Measurements from ENCODE around the gene KDM5B. TPM values are rescaled to one million over a fixed set of nuclear protein-coding genes. Genes with fewer than 3 reads are reported as not detected.

The KDM5B gene
- total RNA-seq, 1 donor = 124 TPM

DNA sequence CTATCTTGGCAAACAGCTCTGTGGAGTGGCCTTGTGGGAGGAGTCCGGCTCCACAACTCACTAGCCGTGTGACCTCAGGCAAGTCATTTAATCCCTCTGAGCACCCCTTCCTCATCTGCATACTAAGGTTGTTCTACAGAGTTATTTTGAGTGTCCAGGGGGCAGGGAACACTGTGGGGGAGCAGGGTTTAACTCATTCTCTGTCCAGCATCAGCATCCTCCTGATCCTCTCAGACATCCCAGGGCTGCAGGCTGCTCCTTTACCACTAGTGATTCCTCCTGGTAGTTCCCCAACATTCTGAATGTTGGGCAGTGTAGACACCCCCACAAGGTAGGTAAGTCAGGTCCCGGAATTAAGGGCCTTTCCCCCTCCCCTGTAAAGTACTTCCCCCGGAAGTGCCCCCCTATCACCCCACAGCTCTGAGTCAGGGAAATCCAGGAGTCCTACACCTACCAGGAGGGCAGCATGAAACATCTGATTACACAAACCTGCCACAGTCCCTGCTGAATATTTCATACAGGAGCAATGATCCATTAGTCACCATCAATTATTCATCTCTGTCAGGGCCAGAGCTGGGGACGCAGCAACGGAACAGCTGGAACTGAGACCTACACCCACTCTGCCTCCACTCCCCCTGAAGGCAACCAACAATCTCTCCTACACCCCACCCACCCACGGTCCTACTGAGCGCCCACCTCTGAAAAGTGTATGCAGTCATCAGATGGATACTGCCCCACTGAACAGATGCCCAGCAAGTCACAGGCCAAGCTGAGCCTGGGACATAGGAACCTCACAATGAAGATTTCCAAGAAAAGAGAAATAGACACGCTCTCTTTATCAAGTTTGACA is 118.5 kb downstream of the KDM5B start:
- Histone ChIP-seq H3K4me2 (ENCODE audit: insufficient read depth, low read length) (no peak overlapping the region), H3K36me3 (ENCODE audit: insufficient read depth, low read length) (no peaks in the 10 kb centered on the region), H3K9me3 (ENCODE audit: low read depth, low read length) (no peaks in the 10 kb centered on the region), H3K27ac (ENCODE audit: low read depth, low read length) (no peak overlapping the region), H3K27me3 (ENCODE audit: insufficient read depth, low read length) (peaks cover 25% of the 10 kb centered on the region), H3K79me2 (ENCODE audit: insufficient read depth, low read length) (no peaks in the 10 kb centered on the region), H3K4me1 (ENCODE audit: insufficient read depth, low read length) (peaks cover 6% of the 10 kb centered on the region), H2AFZ (ENCODE audit: low read length) (no peak overlapping the region), H3K4me3 (ENCODE audit: insufficient read depth, low read length) (no peak overlapping the region), H4K20me1 (ENCODE audit: insufficient read depth, low read length) (no peaks in the 10 kb centered on the region)
- TF ChIP-seq, protein P1, sequence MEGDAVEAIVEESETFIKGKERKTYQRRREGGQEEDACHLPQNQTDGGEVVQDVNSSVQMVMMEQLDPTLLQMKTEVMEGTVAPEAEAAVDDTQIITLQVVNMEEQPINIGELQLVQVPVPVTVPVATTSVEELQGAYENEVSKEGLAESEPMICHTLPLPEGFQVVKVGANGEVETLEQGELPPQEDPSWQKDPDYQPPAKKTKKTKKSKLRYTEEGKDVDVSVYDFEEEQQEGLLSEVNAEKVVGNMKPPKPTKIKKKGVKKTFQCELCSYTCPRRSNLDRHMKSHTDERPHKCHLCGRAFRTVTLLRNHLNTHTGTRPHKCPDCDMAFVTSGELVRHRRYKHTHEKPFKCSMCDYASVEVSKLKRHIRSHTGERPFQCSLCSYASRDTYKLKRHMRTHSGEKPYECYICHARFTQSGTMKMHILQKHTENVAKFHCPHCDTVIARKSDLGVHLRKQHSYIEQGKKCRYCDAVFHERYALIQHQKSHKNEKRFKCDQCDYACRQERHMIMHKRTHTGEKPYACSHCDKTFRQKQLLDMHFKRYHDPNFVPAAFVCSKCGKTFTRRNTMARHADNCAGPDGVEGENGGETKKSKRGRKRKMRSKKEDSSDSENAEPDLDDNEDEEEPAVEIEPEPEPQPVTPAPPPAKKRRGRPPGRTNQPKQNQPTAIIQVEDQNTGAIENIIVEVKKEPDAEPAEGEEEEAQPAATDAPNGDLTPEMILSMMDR (IDR thresholded peaks at IDR 0.05; ENCODE audit: extremely low read depth, low read depth, low read length) = no peak
- DNase-seq (ENCODE audit: insufficient read length, low spot score, missing footprints) = no peak

DNA sequence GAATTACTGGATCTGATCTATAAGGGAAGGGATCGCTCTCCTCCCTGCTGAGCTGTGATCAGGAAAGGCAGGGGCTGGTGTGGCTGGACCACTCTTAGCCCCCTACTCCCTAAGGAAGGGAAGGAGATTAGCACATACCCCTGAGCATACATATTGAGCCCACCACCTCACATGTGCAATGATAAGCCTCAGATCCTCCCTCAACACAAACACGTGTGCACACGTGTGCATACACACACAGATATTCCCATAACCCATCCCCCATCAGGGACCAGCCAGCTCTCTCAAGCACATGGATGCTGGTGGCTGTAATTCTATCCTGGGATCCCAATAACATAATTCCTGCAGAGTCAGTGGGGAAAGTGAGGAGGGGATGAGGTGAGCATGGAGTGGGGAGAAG is 119.1 kb downstream of the KDM5B start:
- Histone ChIP-seq H3K4me1 (ENCODE audit: insufficient read depth, low read length) (peaks cover 6% of the 10 kb centered on the region), H3K27ac (ENCODE audit: low read depth, low read length) (no peak overlapping the region), H3K79me2 (ENCODE audit: insufficient read depth, low read length) (no peaks in the 10 kb centered on the region), H3K4me3 (ENCODE audit: insufficient read depth, low read length) (no peak overlapping the region), H3K4me2 (ENCODE audit: insufficient read depth, low read length) (no peak overlapping the region), H2AFZ (ENCODE audit: low read length) (no peak overlapping the region), H3K27me3 (ENCODE audit: insufficient read depth, low read length) (peaks cover 25% of the 10 kb centered on the region), H4K20me1 (ENCODE audit: insufficient read depth, low read length) (no peaks in the 10 kb centered on the region), H3K9me3 (ENCODE audit: low read depth, low read length) (no peaks in the 10 kb centered on the region), H3K36me3 (ENCODE audit: insufficient read depth, low read length) (no peaks in the 10 kb centered on the region)
- TF ChIP-seq, protein P1 (IDR thresholded peaks at IDR 0.05; ENCODE audit: extremely low read depth, low read depth, low read length) = no peak
- no peak for DNase-seq (ENCODE audit: insufficient read length, low spot score, missing footprints)

DNA sequence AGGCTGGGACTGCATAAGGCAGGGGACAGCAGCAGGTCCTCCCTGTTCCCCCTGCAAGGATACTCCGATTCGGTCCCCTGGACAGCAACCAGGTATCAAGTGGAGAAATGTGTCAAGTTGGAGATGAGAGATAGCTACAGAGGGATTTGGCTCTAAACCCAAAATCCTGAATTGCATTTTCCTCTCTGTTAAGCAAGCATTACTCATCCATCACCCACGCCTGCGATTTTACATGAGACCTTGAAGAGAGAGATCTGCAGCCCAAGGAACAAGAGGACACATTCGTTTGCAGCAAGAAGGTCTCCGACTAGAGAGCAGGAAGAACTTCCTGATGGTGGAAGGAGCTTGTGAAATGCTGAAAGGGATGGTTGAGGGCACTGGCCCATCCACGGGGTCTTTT is 119.8 kb downstream of the KDM5B start:
- Histone ChIP-seq H4K20me1 (ENCODE audit: insufficient read depth, low read length) (no peaks in the 10 kb centered on the region), H3K4me3 (ENCODE audit: insufficient read depth, low read length) (no peak overlapping the region), H3K4me1 (ENCODE audit: insufficient read depth, low read length) (peaks cover 6% of the 10 kb centered on the region), H3K4me2 (ENCODE audit: insufficient read depth, low read length) (no peak overlapping the region), H3K36me3 (ENCODE audit: insufficient read depth, low read length) (no peaks in the 10 kb centered on the region), H3K79me2 (ENCODE audit: insufficient read depth, low read length) (no peaks in the 10 kb centered on the region), H3K9me3 (ENCODE audit: low read depth, low read length) (no peaks in the 10 kb centered on the region), H3K27ac (ENCODE audit: low read depth, low read length) (no peak overlapping the region), H2AFZ (ENCODE audit: low read length) (no peak overlapping the region), H3K27me3 (ENCODE audit: insufficient read depth, low read length) (peaks cover 28% of the 10 kb centered on the region)
- TF ChIP-seq, protein P1 (IDR thresholded peaks at IDR 0.05; ENCODE audit: extremely low read depth, low read depth, low read length) = no peak
- no peak for DNase-seq (ENCODE audit: insufficient read length, low spot score, missing footprints)

DNA sequence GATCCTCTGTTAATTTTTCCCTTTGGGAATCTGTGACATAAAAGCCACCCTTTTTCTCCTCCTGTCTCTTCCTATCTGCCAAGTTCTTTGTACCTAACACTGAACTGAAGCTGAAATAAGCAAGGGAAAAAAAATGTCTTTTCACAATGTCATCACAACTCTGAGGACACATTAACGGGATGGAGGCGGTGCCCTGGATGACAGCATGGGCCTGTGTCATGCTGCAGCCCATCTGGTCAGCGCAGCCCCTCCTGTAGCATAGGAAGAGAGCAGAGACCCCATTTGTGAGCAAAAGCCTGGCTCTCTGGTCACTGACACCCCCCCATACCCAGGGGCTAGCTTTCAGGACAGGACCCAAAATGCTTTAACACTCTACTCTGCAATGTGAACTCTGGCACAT is 120.4 kb downstream of the KDM5B start:
- Histone ChIP-seq H4K20me1 (ENCODE audit: insufficient read depth, low read length) (no peaks in the 10 kb centered on the region), H3K27ac (ENCODE audit: low read depth, low read length) (no peak overlapping the region), H3K4me1 (ENCODE audit: insufficient read depth, low read length) (peaks cover 6% of the 10 kb centered on the region), H3K4me2 (ENCODE audit: insufficient read depth, low read length) (no peak overlapping the region), H2AFZ (ENCODE audit: low read length) (no peak overlapping the region), H3K79me2 (ENCODE audit: insufficient read depth, low read length) (no peaks in the 10 kb centered on the region), H3K36me3 (ENCODE audit: insufficient read depth, low read length) (no peaks in the 10 kb centered on the region), H3K9me3 (ENCODE audit: low read depth, low read length) (no peaks in the 10 kb centered on the region), H3K27me3 (ENCODE audit: insufficient read depth, low read length) (peaks cover 28% of the 10 kb centered on the region), H3K4me3 (ENCODE audit: insufficient read depth, low read length) (no peak overlapping the region)
- TF ChIP-seq, protein P1 (IDR thresholded peaks at IDR 0.05; ENCODE audit: extremely low read depth, low read depth, low read length) = no peak
- no peak for DNase-seq (ENCODE audit: insufficient read length, low spot score, missing footprints)
